GM12872 (cell line): Measurements from ENCODE around the gene RCAN2.

Experiments used
- CTCF ChIP-seq: IDR thresholded peaks from 3 replicates; pipeline ENCODE4 v1.5.1; 2011; ENCODE audit warnings: low read depth, mild to moderate bottlenecking, low read length, moderate library complexity; ENCODE audit not compliant: insufficient read depth

The RCAN2 gene

GRCh38 chr6:46270336-46270735 lies 220.9 kb downstream of the RCAN2 start:
- TF ChIP-seq CTCF = no peak

- no peak for TF ChIP-seq CTCF
These were observed 221.6 kb downstream of the RCAN2 start for GRCh38 chr6:46269447-46270229.

- no peak for TF ChIP-seq CTCF
These were observed 223.7 kb downstream of the RCAN2 start for GRCh38 chr6:46267515-46267914.

GRCh38 chr6:46265373-46265772 lies 225.9 kb downstream of the RCAN2 start:
- TF ChIP-seq CTCF = no peak

- TF ChIP-seq CTCF = no peak
These were observed 227.6 kb downstream of the RCAN2 start for GRCh38 chr6:46263707-46264086.

- TF ChIP-seq CTCF = no peak
These were observed 228.1 kb downstream of the RCAN2 start for GRCh38 chr6:46262928-46263706.

GRCh38 chr6:46258249-46258648 lies 233.0 kb downstream of the RCAN2 start:
- TF ChIP-seq CTCF = no peak
